Stimulated activated CD8-positive, alpha-beta memory T cell treated with anti-CD3 and anti-CD28 coated beads, Interleukin-4, amount 100 ng/mL, for 1 hour (primary cell): ENCODE measurements around the gene CITED4.

Experiments
- DNase-seq, 2 donors: peaks; one replicate each; pipeline ENCODE4 v3.0.0-alpha.2; 2020; ENCODE audit warnings: low read depth in 2 of 2, low spot score in 1 of 2

Gene CITED4

DNA sequence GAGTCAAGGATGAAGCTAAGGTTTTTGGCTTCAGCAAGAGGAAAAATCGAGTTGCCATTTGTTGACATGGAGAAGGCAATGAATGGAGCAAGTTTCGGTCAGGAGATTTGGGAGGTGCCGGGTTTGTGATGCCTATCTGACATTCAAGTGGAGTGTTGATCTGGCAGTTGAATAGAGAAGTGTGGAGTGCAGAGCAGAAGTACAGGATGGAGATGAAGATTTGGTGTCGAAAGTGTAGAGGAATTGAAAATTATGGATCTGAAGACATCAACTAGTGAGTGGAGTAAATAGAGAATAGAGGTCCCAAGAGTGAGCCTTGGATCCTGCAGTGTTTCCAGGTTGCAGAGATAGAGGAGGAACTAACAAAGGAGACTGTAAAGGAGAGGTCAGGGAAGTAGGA, 25.9 kb downstream of the CITED4 start:
- DNase-seq = no peak

DNA sequence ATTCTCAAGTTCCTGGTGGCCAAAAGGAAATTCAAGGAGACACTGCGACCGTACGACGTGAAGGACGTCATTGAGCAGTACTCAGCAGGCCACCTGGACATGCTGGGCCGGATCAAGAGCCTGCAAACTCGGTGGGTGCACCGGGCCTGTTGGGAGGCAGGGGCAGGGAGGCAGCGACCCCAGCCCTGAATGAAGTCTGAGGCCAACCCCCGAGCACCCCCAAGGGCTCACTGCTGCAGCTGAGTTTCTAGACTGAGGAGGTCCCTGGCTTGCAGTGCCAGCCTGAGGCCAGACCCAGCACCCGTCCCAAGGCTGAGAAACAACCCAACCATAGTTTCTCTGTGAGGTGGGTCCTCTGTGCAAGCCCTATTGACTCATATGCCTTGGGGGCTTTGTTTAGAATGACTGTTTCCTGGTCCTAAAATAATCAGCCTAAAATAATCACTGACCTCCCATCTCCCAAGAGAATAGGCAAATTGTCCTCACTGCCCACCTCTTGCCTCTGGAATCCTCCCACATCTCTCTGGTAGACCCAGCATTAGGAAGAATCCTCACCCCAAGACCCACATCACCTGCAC, 27.1 kb downstream of the CITED4 start:
- DNase-seq = no peak

DNA sequence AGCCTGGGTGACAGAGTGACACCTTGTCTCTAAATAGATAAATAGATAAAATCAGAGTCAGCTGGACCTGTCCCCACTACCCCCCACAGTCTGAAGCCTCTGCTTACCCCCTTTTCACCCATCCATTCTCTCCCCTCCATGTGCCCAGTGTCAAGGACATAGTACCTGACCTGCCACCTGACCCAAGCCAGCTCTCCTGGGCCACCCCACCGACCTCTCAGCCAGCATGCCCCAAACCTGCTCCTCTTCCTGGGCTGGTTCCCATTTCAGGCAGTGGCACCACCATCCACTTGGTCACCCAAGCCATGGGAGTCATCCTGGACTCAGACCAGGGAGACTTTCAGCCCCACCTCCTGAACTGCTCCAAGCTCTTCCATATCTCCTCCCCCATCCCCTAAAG, 28.2 kb downstream of the CITED4 start:
- no peak for DNase-seq

DNA sequence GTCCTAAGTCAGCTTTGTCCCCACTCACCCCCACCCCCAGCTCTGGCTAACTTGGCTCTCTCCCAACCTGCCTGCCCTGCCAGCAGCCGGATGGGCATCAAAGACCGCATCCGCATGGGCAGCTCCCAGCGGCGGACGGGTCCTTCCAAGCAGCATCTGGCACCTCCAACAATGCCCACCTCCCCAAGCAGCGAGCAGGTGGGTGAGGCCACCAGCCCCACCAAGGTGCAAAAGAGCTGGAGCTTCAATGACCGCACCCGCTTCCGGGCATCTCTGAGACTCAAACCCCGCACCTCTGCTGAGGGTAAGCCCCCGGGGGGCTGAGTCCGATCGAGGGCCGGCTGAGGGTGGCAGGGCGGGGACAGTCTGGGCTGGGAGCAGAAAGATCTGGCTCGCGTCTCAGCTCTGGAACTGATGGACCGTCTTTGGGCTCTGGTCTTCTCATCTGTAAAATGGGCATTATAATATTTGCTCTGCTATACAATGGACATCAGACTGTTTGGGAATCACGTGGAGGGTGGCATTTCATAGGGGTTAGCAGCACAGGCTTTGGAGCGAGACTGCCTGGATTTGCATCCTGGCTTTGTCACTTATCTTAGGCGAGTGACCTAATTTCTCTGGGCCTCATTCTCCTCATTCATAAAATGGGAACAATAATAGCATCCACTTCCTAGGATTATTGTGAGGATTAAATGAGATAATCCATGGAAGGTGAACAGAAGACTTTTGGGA, 31.0 kb downstream of the CITED4 start:
- DNase-seq = no peak

DNA sequence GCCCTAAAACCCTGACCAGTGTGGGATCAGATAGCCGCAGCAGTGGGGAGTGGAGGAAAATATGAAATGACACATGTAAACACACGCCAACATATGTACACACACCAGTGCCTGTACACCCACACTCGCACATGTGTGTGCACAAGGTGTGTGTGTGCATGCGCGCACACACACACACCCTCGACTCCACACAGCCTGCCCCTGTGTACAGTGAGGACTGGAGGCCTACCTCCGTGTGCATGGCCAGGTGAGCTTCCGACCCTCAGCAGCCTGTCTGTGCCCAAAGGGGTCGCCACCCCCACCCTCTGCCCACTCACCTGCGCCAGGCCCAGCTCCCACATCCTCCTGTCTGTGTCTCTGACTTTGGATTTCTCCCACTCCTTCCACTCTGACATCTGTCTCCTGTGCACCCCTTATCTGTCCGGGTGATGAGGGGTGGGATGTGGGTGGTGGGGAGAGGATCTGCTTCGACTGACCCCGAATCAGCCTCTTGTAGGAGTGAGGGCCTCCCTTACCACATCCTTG, 31.7 kb downstream of the CITED4 start:
- no peak for DNase-seq

DNA sequence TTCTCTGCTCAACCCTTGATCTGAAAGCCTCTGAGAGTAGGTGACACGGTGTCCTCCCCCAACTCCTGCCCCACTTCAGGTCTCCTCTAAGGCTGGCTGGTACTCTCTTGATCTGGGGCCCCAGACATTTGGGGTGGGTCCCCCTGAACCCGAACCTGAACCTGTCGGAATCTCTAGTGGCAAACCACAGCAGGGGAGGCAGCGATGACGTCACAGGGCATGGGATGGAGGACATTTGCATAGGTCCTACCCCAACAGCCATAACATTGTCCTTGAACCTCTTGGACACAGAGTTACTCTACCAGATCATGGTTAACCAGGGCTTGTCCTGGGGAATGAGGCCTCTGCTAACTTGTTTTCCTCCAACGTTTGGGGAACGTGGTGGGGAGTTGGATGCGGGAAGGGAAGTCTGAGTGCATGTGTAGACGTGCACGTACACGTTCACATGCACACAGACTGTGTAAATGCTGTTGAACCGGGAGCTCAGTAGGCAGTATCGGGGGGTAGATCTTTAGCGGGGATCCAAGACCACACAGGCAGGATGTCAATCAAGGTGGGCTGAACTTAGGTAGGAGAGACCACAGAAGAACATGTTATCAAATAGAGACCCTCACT, 32.4 kb downstream of the CITED4 start:
- no peak for DNase-seq

DNA sequence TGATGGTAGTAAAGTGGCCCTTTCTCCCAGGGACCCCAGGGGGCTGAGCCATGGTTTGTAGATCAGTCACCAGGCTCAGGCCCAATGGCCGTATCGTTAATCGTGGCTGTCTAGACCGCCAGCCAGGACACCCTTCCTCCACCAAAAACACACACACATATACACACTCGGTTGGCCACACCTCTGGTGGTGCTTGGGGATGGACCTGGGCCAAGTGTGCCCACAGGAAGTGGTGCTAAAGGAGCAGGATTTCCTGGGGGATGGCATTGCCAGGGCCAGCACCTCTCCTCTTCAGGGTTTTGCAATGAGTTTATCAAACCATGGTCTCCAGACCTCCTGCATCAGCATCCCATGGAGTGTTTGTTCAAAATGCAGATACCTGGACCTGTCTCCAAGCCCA, 36.2 kb downstream of the CITED4 start:
- DNase-seq = no peak

DNA sequence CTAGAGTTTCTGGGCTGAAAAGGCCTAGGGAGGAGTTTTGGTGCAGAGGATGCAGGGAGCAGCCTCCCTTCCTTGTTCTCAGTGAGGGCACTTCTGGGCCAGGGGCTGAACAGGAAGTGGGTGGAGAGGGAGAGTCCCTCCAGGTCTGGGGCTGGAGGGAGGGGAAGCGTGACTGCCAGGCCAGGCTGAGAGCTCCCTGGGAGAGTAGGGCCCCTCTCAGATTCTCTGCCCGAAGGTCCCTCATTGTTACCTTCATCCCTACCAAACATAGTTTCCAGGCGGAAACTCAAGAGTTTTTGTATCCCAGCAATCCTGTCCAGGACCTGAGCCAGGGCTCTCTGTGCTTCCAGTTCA, 36.8 kb downstream of the CITED4 start:
- DNase-seq = no peak

DNA sequence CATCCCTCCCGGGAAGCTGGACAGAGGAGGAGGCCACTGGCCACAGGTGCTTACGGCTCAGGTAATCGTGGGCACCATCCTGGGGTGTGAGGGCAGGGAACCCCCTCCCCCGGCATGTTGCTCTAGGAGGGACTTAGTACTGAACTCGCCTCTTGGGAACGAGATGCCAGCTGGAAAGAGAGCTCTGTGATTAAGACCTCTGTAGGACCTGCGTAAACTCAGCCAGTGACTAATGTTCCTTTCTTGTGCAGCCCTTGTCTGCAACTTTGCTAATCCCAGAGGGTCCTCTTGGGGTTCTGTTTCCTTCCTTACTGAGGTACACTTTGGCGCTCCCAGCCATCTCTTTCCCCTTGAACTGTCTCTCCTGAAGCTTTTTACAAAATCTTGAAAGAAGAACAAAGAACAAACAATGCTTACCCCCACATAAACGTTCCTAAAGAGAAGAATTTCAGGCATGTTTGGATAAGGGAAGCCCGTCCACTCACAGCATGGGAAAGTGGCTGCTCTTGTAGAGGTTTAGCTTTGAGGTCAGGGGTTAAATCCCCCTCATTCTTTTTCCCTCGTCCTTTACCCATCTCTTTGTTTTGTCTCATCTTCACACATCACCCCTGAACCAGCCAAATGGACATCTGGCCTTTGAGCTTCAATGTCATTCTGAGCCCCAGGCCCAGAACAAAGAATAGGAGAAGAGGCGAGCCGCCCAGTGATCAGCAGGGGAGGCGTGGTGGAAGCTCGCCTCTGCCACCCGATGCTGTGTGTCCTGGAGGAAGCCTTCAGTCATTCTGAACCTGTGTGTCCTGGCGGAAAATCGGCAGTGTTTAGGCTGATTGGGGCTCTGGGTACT, 37.4 kb downstream of the CITED4 start:
- DNase-seq = no peak

DNA sequence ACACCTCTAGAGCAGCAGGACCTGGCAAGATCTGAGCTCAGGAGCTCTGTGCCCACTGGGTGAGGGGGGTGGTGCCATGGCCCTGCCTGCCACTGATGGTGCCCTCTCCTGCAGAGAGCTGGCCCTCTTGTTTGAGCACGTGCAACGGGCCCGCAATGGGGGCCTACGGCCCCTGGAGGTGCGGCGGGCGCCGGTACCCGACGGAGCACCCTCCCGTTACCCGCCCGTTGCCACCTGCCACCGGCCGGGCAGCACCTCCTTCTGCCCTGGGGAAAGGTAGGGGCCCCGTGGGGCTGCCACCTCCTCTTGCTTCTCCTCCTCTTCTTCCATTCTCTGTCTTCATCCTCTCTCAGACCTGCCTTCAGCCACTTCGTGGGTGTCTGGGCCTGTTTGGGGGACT, 38.2 kb downstream of the CITED4 start:
- DNase-seq = no peak

DNA sequence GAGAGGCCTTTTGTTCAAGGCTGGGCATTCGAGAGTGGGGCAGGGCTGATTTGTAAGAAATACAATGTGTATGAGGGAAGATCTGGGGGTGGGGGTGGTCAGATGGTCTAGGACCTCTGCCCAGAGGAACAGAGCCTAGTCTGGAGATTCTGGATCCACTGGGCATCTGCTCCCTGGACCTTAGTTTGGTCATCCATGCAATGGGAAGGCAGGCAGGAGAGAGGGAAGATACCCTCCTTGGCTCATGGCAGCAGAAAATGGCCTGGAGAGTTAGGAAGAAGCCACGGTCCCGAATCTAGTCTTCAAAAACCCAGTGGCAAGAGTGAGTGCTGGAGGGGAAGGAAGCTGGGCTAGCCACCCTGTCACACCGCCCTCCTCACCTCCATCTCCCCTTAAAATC, 38.8 kb downstream of the CITED4 start:
- no peak for DNase-seq

DNA sequence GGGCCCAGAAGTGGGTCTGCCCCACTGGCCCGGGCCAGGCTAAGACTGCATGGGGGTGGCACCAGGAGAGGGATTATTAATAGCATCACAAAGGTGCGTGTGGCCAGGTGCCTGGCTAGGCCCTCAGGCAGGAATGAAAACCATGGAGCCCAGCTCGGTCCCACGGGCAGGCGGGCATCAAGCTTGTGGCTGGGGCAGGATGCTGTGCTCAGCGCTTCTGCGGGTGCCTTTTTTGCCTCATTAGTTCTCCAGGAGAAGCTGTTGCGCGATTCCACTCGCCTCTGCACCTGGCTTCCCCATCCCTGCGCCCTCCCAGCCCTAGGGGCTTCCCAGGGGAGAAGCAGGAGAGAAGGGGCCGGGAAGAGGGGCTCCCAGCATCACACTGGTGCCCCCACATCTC, 39.3 kb downstream of the CITED4 start:
- no peak for DNase-seq

DNA sequence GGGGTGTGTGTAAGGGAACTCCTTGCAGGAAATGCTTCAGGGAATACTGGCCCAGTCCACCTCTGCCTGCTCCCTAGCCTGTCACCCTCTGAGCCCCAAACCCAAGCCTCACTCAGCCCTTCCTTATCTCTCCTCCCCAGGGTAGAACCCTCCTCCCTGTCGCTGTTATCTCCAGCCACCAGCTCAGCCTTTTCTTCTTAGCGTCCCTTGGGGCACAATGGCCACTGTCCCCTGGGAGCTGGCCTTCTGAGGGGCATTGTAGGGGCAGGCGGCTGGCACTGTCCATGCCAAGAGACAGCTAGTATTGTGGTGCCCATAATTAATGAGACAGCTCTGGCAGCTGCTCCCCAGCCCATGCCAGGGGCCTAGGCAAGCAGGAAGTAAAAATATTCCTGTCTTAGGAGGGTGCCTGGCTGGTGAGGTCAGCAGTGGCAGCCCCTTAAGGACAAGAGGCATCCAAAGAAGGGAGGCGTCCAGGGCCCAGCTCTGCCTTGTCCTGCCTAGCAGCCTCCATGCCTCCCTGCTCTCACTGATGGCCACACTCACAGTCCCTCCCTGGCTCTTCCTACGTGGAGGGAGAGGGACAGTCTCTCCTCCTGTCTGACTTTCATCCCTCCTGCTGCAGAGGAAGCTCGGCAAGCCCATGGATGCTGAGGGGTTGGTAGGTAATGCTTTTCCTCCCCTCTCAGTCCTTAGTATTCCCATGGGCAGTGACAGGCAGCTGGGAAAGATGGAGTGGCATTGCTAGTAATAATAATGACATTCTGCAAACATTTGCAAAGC, 41.1 kb downstream of the CITED4 start:
- DNase-seq = no peak

DNA sequence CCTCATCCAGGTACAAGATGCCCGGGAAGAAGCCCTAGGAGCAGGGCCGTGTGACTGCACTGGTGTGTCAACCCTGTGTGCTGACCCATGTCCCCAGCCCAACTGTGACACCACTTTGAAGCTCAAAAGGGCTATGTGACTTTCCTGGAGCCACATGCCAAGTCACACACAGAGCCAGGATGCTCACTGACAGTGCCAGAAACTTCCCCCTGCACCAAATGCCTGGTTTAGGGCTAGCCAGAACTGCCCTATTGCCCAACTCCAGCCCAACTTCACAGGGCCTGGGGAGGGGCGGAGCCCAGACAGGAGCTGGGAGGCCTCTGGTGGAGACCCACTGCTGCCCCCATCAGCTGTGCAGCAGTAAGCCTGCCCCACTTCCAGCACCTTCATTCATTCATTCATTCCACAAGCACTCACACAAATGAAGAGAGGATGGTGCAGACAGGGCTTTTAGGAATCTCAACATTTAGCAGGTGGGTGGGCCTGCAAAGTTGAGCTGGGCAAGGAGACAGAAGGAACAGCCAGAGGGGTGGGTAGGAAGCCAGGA, 41.8 kb downstream of the CITED4 start:
- DNase-seq = no peak

DNA sequence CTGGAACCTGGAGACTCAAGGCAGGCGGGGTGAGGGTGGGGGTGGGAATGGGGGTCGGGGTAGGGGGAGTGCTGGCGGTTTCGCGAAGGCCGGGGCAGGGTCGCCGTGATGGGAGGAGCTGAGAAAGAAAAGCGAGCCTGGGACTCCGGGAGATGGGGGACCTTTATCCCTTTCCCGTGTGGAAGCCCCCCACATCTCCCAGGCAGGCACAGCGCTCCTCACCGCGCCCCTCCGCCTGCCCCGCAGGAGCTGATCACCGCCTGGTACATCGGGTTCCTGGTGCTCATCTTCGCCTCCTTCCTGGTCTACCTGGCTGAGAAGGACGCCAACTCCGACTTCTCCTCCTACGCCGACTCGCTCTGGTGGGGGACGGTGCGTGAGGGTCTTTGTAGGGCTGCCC, 43.1 kb downstream of the CITED4 start:
- no peak for DNase-seq

DNA sequence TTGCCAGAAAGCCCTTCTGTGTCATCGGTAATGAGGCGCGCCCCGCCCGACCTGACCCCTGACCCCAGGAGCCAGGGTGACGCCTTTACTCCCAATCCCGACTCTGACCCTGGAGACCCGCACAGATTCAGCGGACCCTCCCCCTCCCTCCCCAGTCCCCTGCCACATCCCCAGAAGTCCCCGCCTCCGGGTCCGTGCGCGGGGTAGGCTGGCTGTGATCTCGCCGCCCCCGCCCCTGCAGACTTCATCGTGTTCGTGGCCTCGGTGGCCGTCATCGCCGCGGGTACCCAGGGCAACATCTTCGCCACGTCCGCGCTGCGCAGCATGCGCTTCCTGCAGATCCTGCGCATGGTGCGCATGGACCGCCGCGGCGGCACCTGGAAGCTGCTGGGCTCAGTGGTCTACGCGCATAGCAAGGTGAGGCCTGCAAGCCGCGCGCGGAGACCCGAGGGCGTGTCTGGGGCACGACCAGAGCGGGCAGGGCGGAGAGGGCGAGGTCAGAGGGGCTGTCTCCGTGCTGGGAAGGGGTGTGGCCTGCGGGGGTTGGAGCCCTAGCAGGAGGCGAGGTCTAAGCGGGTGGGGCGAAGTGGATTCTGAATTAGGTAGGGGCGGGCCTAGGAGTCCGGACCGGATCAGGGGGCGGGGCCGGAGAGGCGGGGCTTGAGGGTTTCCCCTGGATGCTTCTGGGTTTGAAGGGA, 43.8 kb downstream of the CITED4 start:
- peak; percentile 64 to 71 for DNase-seq

DNA sequence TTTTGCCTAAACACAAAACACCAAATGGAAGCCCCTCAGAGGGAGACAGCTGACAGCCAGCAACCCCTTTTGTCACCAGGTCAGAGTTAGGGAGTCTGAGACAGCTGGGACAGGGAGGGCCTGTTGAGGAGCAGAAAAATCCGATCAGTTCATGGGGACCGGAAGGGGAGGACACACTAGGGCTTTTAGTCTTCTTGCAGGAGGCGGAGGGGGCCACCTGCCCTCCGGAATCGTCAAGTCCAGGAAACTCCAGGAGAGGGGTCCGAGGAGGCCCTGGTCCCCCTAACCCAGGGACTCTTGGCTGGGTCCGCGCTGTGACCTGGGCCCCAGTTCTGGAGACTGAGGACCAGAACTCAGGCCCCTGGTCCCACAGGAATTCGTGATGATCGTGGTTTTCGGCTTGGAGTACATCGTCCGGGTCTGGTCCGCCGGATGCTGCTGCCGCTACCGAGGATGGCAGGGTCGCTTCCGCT, 44.3 kb downstream of the CITED4 start:
- DNase-seq = no peak

DNA sequence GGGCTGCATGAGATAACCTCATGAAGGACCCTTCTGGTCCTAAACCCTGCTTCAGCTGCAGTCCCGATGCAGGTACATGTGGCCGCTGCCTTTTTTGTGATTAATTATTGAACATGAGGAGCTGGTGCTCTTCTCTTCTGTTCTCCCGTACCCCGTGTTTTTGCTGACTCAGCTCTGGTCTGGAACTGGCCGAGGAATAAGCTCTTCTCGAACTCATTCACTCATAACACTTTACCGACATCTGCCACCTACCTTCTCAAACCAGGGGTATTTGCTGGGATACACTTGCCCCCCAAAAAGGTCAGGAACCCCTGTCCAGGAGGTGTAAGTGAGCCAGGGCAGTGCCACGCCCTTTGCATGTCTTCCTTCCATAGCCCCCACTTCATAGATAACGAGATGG, 46.7 kb downstream of the CITED4 start:
- DNase-seq = no peak
